AG04450 (cell line): Measurements from ENCODE around the gene ZNF2. TPM values are rescaled to one million over a fixed set of nuclear protein-coding genes. Genes with fewer than 3 reads are reported as not detected.

Source experiments
- CTCF ChIA-PET: fragments of 300-600, 350-600 bp; formaldehyde crosslinking; extraction: SDS; loops from one replicate; lab custom pipeline; 2022; ENCODE audit warnings: antibody characterized with exemption, inconsistent platforms; lab: Charles Lee
- POLR2A ChIA-PET: fragments of 350-600 bp; formaldehyde crosslinking; extraction: SDS; loops from one replicate; lab custom pipeline; 2021; ENCODE audit warnings: antibody characterized with exemption, inconsistent platforms; lab: Yijun Ruan, JAX
- DNase-seq: peaks from one replicate; pipeline ENCODE4 v3.0.0-alpha.2; 2011; ENCODE audit warnings: low read depth, low spot score
- H3K27ac ChIP-seq: one replicate; pipeline ENCODE4 v1.5.1; 2012; ENCODE audit warnings: low read depth, low read length, control low read depth
- H3K27me3 ChIP-seq: one replicate; pipeline ENCODE4 v1.6.0; 2012; ENCODE audit warnings: low read length; ENCODE audit not compliant: control insufficient read depth, insufficient read depth
- H3K4me3 ChIP-seq: 2 replicates; pipeline ENCODE4 v1.5.1; 2011; ENCODE audit warnings: mild to moderate bottlenecking, low read depth, low read length, control low read depth
- H3K9me3 ChIP-seq: 2 replicates; pipeline ENCODE4 v1.5.1; 2012; ENCODE audit warnings: low read length; ENCODE audit not compliant: control insufficient read depth, insufficient read depth
- CTCF ChIP-seq: IDR thresholded peaks from 2 replicates; pipeline ENCODE4 v1.5.1; 2011; ENCODE audit warnings: low read depth, low read length, control low read depth, inconsistent platforms
- polyA plus RNA-seq: library from polyadenylated mRNA; depleted of rRNA; stranded (reverse); fragments of >200 nt; gene quantifications from 2 replicates; pipeline ENCODE4 v1.2.3, GENCODE V29; 2011; rRNA removed

Gene ZNF2
- polyA plus RNA-seq, 1 experiment: 4.8 TPM

DNA sequence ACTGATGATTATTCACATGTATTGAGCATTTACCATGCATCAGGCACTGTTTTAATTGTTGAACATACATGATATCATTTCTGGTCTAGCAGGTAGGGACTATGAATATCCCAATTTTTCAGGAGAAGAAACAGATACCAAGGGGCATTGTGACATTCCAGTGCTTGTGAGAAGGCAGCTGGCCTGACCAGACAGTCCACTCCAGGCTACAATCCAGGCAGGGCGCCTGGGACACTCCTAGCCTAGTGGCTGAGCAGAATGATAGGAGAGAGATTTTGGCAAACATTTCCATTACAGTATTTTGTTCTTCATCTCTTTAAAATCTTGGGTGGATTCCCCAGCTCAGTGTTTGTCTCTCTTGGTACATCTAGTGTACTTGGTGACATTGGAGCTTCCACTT lies 66.6 kb downstream of the ZNF2 start:
- Histone ChIP-seq H3K27ac (no peak overlapping the region), H3K4me3 (no peak overlapping the region), H3K27me3 (no peaks in the 10 kb centered on the region), H3K9me3 (peaks cover 13% of the 10 kb centered on the region)
- CTCF ChIA-PET: interaction anchor here (0.5 to 2.7 kb wide), 3 partner anchors 11 to 434 kb away, joined by 3 to 11 read pairs (median 3); no protein-coding TSS in a partner anchor
- no peak for DNase-seq
- no peak for TF ChIP-seq CTCF
- POLR2A ChIA-PET: no interaction called here

Other genes starting within 250 kb of the ZNF2 start
- gene MAL, start 140.1 kb upstream of the ZNF2 start, polyA plus RNA-seq: not detected in 2 replicates
- gene MRPS5, start 44.0 kb upstream of the ZNF2 start, polyA plus RNA-seq: 50.2 and 55.7 TPM in 2 replicates
- 7.8 and 9.8 TPM in 2 replicates for gene ZNF514, start 6.0 kb upstream of the ZNF2 start, polyA plus RNA-seq
- 1.6 TPM in 2 replicates for gene ZNF892, start 41.7 kb downstream of the ZNF2 start, polyA plus RNA-seq
- gene PROM2, start 108.6 kb downstream of the ZNF2 start, polyA plus RNA-seq: 0.10 and 0.12 TPM in 2 replicates
- 0.12 and 0.24 TPM in 2 replicates for gene KCNIP3, start 131.5 kb downstream of the ZNF2 start, polyA plus RNA-seq
- gene FAHD2A, start 236.9 kb downstream of the ZNF2 start, polyA plus RNA-seq: 24.9 and 30.9 TPM in 2 replicates